ENCODE data around the gene TNNC2.
"Not testable (repeated sequence)": the region's sequence is repeated elsewhere in the genome, so short reads cannot be mapped to it uniquely, and the experiment has no call there.

TNNC2 gene

DNA sequence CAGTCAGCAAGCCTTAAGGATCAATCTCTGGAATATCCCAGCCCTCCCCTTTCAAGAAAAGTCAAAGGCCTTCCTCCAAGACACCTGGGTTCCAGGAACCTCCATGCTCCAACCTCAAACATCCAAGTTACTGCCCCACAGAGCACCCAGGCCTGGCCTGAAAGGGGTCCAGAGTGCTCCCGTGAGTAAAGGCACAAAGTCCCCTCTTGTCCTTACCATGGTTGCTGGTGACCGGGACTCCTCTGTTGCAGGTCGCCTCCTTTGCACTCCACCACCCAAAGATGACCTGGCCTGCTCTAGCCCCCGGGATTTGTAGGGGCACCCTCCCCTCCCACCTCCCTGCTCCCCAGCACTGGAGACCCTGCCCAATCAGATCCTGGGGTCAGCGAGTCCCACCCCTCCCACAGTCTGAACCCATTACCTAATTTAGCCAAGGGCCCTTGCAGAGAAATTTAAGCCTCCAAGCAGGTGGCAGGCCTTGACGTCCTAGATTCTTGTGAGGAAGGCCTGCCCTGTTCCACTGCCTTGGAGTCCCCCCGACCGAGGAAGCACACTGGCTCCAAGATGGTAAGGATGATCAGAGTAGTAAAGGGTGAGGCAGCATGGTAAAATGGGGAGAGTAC lies at the start of gene TNNC2:
Gene TNNC2 (minus strand): TSS at position 283 of the 623 bp plus-strand sequence. CDS start 64 bp downstream, at position 219.
- no peak for DNase-seq

DNA sequence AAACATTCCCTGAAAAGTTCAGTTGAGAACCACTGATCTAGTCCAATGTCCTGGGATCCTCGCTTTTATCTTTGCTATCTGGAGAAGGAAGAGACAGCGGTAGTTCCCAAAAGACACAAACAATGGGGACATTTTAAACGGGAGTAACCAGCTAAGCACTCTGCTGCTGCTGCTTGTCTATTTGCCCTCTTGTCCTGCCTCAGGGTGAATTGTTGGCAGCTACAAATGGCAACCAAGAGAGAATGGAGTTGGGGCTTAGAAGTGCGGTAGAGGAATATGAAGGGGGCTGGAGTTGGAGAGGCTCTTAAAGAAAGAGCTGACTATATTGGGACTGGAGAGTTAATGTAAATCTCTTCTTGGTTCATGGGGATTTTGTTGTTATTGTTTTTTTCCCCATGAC lies 47.5 kb upstream of the TNNC2 start:
- no peak for DNase-seq

DNA sequence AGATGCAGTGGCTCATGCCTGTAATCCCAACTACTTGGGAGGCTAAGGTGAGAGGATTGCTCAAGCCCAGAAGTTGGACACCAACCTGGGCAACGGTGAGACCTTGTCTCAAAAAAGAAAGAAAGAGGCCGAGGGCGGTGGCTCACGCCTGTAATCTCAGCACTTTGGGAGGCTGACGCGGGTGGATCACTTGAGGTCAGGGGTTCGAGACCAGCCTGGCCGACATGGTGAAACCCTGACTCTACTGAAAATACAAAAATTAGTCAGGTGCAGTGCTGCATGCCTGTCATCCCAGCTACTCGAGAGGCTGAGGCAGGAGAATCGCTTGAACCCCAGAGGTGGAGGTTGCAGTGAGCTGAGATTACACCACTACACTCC lies 47.0 kb upstream of the TNNC2 start:
- DNase-seq, result not testable (repeated sequence)

DNA sequence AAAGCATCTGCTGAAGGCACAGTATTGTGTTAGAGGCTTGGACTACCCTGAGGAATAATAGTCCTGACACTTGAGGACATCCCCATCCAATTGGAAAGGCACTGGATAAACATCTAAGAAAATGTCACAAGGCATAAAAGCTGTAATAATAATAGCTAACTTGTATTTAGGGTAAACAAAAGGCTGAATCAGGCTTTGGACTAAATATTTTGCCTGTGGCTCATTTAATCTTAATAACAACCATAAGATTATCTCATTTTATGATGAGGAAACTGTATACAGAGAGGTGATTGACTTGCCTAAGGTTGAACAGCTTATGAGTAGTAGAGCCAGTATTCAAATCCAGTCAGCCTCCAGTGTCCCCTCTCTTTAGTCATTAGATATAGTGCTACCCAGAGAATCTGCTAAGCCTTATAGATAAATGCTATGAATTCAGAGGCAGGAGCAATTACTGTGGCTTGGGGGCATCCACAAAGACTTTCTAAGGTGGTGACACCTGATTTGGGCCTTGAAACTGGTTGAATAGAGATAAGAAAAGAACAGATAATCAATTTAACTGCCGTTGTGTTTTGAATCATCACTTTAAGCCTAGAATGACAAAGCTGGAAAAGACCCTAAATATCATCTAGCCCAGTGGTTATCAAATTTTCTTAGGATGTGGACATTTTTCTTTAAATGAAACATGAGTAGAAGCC lies 46.4 kb upstream of the TNNC2 start:
- no peak for DNase-seq

DNA sequence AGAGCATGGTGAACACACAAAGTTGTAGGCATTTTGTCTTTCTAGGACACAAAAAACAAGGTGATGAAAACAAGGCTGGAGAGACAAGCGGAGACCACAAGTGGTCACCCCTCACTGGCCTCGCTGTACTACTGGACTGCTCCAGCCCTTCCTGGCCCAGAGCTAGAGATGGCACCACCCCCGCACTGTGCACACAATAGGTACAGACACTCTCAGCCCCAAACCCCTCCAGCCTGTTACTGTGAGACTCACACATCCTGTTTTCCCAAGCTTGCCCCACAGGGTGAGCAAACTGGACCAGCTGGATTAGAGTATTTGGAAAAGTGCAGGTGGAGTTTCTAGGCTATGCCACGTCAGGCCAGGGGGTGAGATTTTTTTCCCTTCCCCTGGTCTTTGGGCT lies 45.5 kb upstream of the TNNC2 start:
- DNase-seq, result no peak

DNA sequence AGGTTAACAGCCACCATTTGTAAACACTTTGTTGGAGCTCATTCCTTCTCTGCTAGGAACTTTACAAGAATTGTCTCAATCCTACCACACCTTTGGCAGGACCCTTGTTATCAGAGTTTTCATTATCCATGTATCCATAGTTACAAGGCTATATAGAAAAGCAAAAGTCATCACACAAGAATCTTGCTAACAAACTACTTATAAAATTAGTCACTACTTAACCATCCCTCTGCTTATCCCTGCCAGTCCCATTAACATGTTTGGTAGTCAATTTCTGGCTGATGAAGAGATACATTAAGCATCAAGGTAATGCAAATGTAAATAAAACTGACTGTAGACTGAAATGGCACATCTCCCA lies 40.7 kb upstream of the TNNC2 start:
- no peak for DNase-seq

DNA sequence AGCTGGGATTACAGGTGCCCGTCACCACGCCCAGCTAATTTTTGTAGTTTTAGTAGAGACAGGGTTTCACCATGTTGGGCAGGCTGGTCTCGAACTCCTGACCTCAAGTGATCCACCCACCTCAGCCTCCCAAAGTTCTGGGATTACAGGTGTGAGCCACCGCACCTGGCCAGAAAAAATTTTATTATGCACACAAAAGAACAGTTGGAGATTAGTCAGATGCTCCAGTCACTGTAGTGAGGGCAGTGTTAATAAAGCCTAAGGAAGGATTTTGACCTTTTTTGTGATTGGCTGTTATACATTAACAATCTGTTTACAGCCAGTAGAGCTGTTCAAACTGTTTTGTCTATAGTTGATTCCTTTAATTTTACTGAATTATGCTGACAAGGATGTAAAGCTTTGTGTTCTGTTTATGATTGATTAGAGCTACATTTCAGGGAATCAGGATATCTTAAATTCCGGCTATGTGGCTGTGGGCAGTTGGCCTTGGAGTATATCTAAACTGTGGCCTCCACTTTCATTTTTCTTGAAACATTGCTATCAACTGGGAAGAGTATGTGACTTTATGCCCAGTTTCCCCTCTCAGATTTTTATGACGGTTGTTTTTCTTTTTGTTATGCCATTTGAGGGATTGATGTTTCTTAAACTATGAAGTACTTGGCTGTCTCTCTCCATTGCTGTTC lies 40.2 kb upstream of the TNNC2 start:
- no peak for DNase-seq

DNA sequence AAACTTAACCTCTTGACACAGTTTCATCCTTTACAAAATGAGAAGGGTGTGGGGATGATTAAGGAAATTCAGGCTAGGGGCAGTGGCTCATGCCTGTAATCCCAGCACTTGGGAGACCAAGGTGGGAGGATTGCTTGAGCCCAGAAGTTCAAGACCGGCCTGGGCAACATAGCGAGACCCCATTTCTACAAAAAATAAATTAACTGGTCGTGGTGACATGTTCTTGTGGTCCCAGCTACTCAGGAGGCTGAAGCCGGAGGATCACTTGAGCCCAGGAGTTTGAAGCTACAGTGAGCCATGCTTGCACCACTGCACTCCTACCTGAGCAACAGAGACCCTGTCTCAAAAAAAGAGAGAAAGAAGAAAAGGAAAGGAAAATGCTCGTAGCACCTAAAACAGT lies 39.3 kb upstream of the TNNC2 start:
- DNase-seq, result no peak

DNA sequence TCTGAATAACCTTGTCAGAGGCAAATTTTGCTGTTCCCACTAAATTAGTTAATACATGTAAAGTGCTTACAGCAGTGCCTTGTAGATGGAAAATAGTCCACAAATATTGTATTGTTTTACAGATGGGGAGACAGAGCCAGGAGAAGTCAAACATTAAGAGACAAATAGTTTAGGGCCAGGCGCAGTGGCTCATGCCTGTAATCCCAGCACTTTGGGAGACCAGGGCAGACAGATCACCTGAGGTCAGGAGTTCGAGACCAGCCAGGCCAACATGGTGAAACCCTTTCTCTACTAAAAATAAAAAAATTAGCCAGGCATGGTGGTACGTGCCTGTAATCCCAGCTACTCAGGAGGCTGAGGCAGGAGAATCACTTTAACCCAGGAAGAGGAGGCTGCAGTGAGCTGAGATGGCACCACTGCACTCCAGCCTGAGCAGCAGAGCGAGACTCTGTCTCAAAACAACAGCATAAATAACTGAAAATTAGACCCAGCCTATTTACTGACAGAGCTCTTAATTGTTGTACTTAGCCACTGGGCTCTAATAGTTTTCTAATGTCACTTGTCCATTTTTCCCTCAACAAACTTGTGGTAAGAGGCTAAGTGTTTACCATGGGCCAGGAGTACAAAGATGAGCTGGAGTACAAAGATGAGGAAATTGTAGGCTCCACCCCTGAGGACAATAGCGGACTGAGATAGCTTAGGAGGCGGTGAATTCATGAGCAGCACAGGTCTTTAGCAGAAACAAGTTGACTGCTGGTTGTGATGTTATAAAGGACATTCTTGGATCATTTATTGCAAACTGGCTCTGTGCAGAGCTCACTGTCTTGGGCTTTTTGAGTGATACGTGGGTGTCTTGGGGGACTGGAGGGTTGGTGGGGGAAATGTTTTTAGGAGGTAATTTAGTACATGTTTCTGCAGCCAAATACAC lies 36.7 kb upstream of the TNNC2 start:
- DNase-seq, result no peak

DNA sequence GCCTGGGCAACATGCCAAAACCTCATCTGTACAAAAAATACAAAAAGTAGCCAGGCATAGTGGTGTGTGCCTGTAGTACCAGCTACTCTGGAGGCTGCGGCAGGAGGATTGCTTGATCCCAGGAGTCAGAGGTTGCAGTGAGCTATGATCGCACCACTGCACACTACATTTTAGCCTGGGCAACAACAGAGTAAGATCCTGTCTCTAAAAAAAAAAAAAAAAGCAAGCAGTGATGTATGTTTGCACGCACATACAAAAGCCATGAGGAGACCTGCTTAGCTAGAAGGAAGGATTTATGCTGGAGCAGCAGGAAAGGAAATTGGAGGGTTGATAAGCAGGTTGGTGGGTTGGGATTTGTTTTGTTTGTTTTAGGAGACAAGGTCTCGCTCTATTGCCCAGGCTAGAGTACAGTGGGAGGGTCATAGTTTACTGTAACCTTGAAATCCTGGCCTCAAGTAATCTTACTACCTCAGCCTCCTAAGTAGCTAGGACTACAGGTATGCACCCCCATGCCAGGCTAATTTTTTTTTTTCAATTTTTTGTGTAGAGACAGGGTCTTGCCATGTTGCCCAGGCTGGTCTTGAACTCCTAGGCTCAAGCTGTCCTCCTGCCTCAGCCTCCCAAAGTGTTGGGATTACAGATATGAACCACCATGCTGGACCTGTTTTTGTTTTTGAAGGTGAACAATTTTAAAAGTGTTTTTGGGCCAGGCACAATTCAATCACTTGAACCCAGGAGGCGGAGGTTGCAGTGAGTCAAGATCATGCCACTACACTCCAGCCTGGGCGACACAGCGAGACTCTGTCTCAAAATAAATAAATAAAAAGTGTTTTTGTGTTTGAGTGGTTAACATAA lies 34.3 kb upstream of the TNNC2 start:
- peak in 1 of 58 donors; percentile 18 for DNase-seq

DNA sequence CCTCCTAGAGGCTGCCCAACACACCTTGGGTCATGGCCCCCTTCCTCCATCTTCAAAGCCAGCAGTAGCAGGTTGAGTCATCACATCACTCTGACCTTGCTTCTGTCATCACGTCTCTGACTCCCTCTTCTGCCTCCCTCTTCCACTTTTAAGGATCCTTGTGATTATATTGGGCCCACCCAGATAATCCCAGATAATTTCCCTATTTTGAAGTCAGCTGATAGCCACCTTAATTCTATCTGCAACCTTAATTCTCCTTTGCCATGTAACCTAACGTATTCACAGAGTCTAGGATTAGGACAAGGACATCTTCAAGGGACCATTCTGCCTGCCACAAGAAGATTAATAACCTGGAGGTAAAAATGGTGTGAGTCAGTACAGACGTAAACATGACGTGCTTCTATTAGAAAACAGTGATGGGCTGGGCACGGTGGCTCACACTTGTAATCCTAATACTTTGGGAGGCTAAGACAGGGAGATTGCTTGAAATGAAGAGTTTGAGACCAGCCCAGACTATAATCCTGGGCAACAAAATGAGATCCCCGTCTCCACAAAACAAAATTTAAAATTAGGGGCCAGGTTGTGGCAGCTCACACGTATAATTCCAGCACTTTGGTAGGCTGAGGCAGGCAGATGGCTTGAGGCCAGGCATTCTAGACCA lies 33.6 kb upstream of the TNNC2 start:
- no peak for DNase-seq

DNA sequence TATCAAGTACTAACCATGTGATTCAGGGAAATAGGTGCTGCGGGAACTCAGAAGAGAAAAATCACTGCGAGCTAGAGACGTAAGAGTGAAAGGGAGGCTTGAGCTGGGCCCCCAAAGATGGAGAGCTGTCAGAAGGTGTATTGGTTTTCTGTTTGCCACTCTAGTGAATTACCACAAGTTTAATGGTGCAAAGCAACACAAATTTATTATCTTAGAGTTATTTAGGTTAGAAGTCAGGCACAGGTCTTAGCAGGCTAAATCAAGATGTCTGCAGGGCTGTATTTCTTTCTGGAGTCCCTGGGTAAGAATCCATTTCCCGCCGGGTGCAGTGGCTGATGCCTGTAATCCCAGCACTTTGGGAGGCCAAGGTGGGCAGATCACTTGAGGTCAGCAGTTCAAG lies 32.8 kb upstream of the TNNC2 start:
- DNase-seq, result no peak

DNA sequence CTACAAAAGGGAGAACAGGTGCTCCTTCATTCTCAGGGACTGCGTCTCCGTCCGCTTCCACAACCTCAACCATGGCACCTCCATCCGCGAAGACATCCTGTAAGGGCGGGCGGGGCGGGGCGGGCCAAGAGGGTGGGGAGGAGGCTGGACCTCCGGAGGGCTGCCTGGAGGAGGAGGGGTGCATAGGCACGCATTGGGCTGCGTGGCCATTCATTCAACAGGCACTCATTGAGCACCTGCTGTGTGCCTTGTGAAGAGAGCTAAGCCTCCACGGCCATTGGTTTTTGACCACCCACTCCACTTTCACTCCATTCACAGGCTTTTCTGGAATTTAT lies 30.7 kb upstream of the TNNC2 start:
- DNase-seq, result peak in 2 of 58 donors; percentile 47 to 61

DNA sequence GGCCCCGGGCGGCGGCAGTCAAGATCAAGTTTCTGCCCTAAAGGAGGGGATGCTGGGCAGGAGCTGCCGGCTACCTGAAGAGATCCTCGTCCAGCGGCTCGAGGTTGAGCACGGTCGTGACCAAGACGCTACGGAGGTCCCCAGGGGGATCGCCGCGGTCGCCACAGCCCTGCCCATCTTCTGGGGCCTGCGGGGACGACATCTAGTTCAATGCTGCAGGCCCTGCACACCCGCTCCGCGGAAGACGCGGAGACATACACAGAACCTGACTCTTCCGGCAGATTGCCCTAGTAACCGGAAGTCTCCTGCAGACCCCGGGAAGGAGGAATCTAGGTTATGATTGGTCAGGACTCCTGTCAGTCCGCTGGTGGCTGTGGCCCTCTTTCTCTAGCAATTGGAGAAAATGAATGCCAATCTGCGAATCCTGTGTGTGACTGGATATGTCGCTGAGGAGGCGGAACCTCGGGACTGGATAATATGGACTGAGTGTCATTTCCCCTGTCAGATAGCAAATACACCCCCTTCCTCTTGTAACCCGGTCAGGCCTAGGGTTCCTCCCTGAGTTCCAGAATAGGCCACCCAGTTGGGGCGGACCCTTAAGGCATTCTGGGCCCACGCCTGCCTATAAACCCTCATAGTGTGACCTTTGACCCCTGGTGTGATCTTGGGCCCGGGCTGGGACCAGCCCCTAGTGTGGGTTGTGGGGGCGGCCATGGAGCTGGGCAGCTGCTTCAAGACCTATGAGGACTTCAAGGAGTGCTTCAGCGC lies 30.2 kb upstream of the TNNC2 start, which contains the start of the genes ACOT8 and ZSWIM3:
Gene ACOT8 (minus strand): TSS at position 279 of the 768 bp plus-strand sequence. CDS start 77 bp downstream, at position 202.
Gene ZSWIM3 (plus strand): TSS at position 501 of the 768 bp plus-strand sequence. CDS start 212 bp downstream, at position 713.
- DNase-seq, result peak; percentile 45 to 99 (median 92)

DNA sequence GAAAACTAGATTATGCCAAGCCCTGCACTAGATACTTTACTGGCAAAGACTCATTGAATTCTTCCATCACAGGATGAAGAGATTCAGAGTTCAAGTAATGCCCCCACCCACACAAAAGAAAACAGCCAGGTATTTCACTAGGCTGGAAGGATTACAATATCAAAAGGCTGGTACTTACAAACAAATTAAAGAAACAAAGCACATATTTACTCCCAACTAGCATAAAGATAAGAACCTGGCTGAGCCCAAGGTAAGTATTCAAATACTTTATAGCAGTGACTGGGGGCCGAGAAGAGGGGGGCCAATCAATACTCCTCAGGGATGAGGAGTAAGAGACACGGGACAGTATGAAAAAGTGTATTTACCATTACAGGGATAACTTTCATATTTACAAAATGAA lies 26.4 kb upstream of the TNNC2 start:
- no peak for DNase-seq

DNA sequence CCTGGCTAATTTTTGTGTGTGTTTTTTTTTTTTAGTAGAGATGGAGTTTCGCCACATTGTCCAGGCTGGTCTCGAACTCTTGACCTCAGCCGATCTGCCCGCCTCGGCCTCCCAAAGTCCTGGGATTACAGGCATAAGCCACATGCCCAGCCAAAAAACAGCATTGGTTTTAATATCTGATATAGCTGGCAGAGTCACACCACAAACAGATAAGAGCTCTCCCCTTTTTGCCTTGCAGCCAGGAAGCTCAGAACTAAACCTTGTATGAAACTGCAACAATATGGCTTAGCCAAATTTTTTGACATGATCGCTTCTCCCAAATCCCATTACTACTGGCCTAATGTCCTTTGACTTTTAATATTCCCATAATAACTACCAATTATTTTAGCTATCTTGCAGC lies 25.2 kb upstream of the TNNC2 start:
- DNase-seq, result no peak

DNA sequence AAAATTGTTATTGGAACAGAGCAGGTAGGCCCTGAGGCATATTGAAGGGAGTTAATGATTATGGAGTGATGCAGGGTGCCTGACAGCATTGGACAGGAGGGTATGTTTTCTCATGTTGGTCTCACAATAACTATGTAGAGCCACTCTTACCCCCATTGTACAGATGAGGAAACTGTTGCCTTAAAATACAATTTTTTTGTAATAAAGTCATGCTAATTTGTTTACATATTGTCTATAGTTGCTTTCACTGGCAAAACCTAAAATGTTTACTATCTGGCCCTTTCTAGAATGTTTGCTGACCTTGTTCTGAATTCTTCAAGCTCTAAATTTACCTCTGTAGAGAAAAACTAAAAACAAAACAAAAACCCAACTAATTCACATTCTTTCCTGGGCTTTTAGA lies 24.4 kb upstream of the TNNC2 start:
- no peak for DNase-seq

DNA sequence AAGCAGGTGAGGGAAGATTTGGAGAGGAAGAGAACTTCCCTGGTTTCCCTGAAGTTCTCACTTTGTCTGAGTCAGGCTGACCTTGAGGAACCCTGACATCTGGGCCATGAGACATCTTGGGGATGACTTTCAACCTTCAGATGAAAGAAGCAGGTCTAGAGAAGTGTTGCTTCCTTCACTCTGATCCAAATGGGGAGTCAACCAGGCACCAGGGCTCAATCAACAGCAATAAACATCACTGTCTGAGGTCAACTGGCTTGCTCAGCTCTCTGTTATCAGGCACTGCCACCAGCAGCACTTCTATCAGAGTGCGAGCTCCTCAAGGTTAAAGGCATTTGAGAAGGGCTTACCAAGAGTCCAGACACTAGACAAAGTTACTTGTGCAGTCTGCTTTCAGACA lies 23.8 kb upstream of the TNNC2 start:
- no peak for DNase-seq

DNA sequence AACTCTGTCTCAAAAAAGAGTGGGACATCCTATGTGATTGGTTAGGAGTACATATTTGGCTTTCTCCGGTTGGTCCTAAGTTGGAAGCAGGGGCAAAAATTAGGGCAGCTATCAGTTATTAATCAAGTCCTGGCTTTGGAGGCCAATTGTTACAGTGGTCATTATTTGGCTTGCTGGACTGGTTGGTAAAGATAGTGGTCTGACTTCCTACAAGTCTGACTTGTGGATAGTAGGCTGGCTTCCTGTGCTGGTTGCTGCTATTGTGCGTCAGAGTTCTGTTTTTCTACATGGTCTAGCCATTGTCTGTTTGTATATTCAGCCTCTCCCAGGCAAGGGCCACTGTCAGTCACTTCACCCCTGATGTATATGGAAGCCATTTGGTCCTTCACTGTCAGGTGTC lies 23.1 kb upstream of the TNNC2 start:
- no peak for DNase-seq
